8988T (cell line): ENCODE results near the gene KHK.
"Not testable (repeated sequence)": the region's sequence is repeated elsewhere in the genome, so short reads cannot be mapped to it uniquely, and the experiment has no call there.

Source experiments
- DNase-seq: peaks from one replicate; pipeline ENCODE4 v3.0.0; 2011

Gene KHK

GRCh38 chr2:27099334-27099955 lies 12.9 kb downstream of the KHK start:
- no peak for DNase-seq

- no peak for DNase-seq
Observed at GRCh38 chr2:27100036-27100435, 13.5 kb downstream of the KHK start.

- DNase-seq: no peak
Observed at GRCh38 chr2:27102329-27102728, 15.8 kb downstream of the KHK start.

- DNase-seq: no peak
Observed at GRCh38 chr2:27105981-27106380, 19.4 kb downstream of the KHK start.

GRCh38 chr2:27108221-27108620 lies 21.6 kb downstream of the KHK start:
- no peak for DNase-seq

- no peak for DNase-seq
Observed at GRCh38 chr2:27109083-27109482, 22.5 kb downstream of the KHK start.

GRCh38 chr2:27110603-27111352 lies 24.2 kb downstream of the KHK start:
- DNase-seq: not testable (repeated sequence)

- DNase-seq: not testable (repeated sequence)
Observed at GRCh38 chr2:27111392-27112078, 25.0 kb downstream of the KHK start.

- no peak for DNase-seq
Observed at GRCh38 chr2:27115519-27115918, 28.9 kb downstream of the KHK start.

GRCh38 chr2:27117995-27118524 lies 31.5 kb downstream of the KHK start:
- no peak for DNase-seq

- no peak for DNase-seq
Observed at GRCh38 chr2:27118525-27119329, 32.2 kb downstream of the KHK start, which contains the start of gene CGREF1. CGREF1 (minus strand) TSS chr2:27119128; CDS start chr2:27104366, 14,762 bp downstream.

GRCh38 chr2:27119330-27119670 lies 32.7 kb downstream of the KHK start:
- DNase-seq: not testable (repeated sequence)

- DNase-seq: no peak
Observed at GRCh38 chr2:27121906-27122305, 35.3 kb downstream of the KHK start.

GRCh38 chr2:27122791-27123190 lies 36.2 kb downstream of the KHK start:
- DNase-seq: no peak

GRCh38 chr2:27123302-27124150 lies 37.0 kb downstream of the KHK start, which contains the start of gene ABHD1:
ABHD1 (plus strand) TSS chr2:27123815; CDS start chr2:27123949, 134 bp downstream.
- no peak for DNase-seq

- no peak for DNase-seq
Observed at GRCh38 chr2:27125104-27125503, 38.5 kb downstream of the KHK start.

- no peak for DNase-seq
Observed at GRCh38 chr2:27126252-27126710, 39.7 kb downstream of the KHK start.

GRCh38 chr2:27127883-27128667 lies 41.5 kb downstream of the KHK start:
- DNase-seq: no peak

GRCh38 chr2:27128668-27129571 lies 42.3 kb downstream of the KHK start:
- DNase-seq: no peak

- DNase-seq: no peak
Observed at GRCh38 chr2:27130396-27130795, 43.8 kb downstream of the KHK start.
